ENCODE results near the gene CDC23. TPM values are rescaled to one million over a fixed set of nuclear protein-coding genes. Genes with fewer than 3 reads are reported as not detected.
A peak's percentile ranks its signal among the peaks of the same experiment; 100 is the strongest.

The CDC23 gene
- total RNA-seq, 2 donors from 2014 or later, result 12.4 to 18.2 TPM

DNA sequence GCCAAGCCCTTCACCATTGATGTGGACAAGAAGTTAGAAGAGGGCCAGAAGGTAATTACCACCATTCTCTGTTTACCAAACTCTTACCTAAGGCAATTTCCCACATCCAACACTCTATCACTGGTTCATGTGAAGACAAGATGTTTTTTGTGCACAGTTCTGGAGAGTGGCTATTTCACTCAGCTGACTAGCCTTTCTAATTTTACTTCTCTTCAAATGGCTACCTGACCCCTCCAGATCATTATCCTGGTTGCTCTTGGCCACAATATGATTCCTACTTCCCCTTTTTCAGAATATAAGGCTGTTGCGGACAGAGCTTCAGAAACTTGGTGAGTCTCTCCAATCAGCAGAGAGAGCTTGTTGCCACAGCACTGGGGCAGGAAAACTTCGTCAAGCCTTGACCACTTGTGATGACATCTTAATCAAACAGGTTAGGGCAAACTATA lies 27.1 kb downstream of the CDC23 start:
- Mint-ChIP-seq H3K4me3 (no peak overlapping the region), H3K27me3 (no peaks in the 10 kb centered on the region), H3K4me1 (no peaks in the 10 kb centered on the region), H3K27ac (peak overlapping the region; percentile 45), H3K36me3 (ENCODE audit: low read depth) (peaks cover 3% of the 10 kb centered on the region)
- no peaks in the 10 kb centered on the region for H3K9me3 ChIP-seq (ENCODE audit: control insufficient read depth, low read length, poor library complexity, severe bottlenecking)
- DNase-seq (no peak), ATAC-seq (no peak)

GRCh38 chr5:138182808-138183207 lies 30.3 kb downstream of the CDC23 start:
- peaks cover 2% of the 10 kb centered on the region for H3K4me1 Mint-ChIP-seq
- H3K4me3 Mint-ChIP-seq, result no peak overlapping the region
- no peaks in the 10 kb centered on the region for H3K36me3 Mint-ChIP-seq (ENCODE audit: low read depth)
- DNase-seq, result no peak
- H3K27me3 Mint-ChIP-seq, result no peaks in the 10 kb centered on the region
- no peaks in the 10 kb centered on the region for H3K9me3 ChIP-seq (ENCODE audit: control insufficient read depth, low read length, poor library complexity, severe bottlenecking)
- no peak for ATAC-seq
- H3K27ac Mint-ChIP-seq, result no peak overlapping the region

DNA sequence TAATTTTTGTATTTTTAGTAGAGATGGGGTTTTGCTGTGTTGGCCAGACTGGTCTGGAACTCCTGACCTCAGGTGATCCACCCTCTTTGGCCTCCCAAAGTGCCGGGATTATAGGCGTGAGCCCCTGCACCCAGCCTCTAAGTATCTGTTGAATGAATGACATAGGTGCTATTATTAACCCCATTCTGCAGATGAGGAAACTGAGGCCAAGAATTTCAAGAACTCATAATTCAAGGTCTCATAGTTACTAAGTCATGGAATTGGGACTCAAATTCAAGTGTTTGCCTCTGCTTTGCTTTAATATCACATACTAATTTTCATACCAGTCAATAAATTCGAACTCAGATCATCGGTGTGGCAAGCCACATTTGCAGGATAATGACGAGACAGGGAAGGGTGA lies 32.3 kb downstream of the CDC23 start:
- H3K27me3 Mint-ChIP-seq, result no peaks in the 10 kb centered on the region
- H3K27ac Mint-ChIP-seq, result peak overlapping the region; percentile 34
- H3K36me3 Mint-ChIP-seq (ENCODE audit: low read depth), result no peaks in the 10 kb centered on the region
- ATAC-seq (no peak), DNase-seq (no peak)
- H3K4me3 Mint-ChIP-seq, result no peak overlapping the region
- H3K4me1 Mint-ChIP-seq, result peaks cover 8% of the 10 kb centered on the region
- H3K9me3 ChIP-seq (ENCODE audit: control insufficient read depth, low read length, poor library complexity, severe bottlenecking), result no peaks in the 10 kb centered on the region

DNA sequence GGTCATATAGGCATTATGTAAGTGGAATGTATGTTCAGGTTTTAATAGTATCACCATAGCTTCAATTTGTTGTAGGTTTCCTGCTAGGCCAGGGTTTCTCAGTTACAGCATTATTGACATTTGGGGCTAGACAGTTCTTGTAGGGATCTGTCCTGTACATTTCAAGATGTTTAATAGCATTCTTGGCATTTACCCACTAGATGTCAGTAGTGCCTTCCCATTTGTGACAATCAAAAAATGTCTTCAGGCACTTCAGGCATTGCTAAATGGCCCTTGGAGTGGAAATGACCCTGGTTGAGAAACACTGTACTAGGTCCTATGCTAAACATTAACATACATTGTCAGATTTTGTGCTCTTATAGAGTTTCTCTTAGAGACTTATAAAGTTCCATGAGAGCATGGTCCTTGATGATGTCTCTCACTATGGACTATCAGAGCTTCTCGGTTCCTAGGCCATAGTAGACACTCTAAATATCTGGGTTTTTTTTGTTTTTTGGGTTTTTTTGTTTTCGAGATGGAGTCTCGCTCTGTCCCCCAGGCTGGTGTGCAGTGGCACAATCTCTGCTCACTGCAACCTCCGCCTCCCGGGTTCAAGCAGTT lies 32.8 kb downstream of the CDC23 start:
- Mint-ChIP-seq H3K4me1 (peaks cover 8% of the 10 kb centered on the region), H3K27ac (no peak overlapping the region), H3K4me3 (no peak overlapping the region), H3K36me3 (ENCODE audit: low read depth) (no peaks in the 10 kb centered on the region), H3K27me3 (no peaks in the 10 kb centered on the region)
- no peak for DNase-seq
- no peaks in the 10 kb centered on the region for H3K9me3 ChIP-seq (ENCODE audit: control insufficient read depth, low read length, poor library complexity, severe bottlenecking)
- no peak for ATAC-seq

- Mint-ChIP-seq H3K4me1 (peaks cover 8% of the 10 kb centered on the region), H3K4me3 (no peak overlapping the region), H3K36me3 (ENCODE audit: low read depth) (no peaks in the 10 kb centered on the region), H3K27me3 (no peaks in the 10 kb centered on the region), H3K27ac (no peak overlapping the region)
- H3K9me3 ChIP-seq (ENCODE audit: control insufficient read depth, low read length, poor library complexity, severe bottlenecking), result no peaks in the 10 kb centered on the region
- DNase-seq, result no peak
- ATAC-seq, result no peak
Observed at GRCh38 chr5:138179277-138179857, 33.8 kb downstream of the CDC23 start.

DNA sequence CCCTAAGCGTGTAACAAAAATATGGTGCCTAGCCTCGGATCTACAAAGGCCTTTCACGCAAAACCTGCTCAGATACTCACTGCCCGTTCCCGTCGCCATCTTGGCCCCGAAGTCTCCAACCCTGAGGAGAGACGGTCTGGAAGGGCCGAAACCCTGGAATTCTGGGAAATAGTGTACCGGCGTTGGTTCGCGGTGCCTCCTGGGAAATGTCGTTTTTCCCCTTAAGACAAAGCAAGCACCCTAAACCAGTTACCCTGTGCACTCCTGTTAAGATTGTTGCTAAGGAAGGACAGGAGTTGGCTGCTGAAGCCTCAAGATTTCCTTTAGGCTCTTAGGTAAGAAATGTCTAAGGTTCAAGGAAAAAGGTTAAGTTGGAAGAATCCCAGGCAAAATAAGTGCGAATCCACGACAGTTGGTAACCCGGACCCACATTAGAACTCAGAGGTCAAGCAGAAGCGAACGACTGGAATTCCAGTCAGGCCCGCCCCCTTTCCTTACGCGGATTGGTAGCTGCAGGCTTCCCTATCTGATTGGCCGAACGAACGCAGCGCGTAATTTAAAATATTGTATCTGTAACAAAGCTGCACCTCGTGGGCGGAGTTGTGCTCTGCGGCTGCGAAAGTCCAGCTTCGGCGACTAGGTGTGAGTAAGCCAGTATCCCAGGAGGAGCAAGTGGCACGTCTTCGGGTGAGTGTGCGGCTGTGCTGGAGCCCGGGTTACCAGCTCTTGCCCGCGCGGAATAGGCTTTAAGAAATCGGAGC lies 34.4 kb downstream of the CDC23 start, which contains the start of the genes BRD8 and KIF20A:
BRD8 (minus strand) TSS at position 115 of the 761 bp plus-strand sequence; CDS start at position 99, 16 bp downstream.
KIF20A (plus strand) TSS at position 597 of the 761 bp plus-strand sequence. CDS start 569 bp downstream, outside the sequence.
- peaks cover 8% of the 10 kb centered on the region for H3K4me1 Mint-ChIP-seq
- H3K4me3 Mint-ChIP-seq, result no peak within 1 kb of the TSS
- no peak within 1 kb of the TSS for H3K27ac Mint-ChIP-seq
- H3K36me3 Mint-ChIP-seq (ENCODE audit: low read depth), result no peaks in the 10 kb centered on the region
- no peaks in the 10 kb centered on the region for H3K9me3 ChIP-seq (ENCODE audit: control insufficient read depth, low read length, poor library complexity, severe bottlenecking)
- no peaks in the 10 kb centered on the region for H3K27me3 Mint-ChIP-seq
- peak; percentile 90 for ATAC-seq
- DNase-seq, result peak; percentile 70 to 79 (median 78)

DNA sequence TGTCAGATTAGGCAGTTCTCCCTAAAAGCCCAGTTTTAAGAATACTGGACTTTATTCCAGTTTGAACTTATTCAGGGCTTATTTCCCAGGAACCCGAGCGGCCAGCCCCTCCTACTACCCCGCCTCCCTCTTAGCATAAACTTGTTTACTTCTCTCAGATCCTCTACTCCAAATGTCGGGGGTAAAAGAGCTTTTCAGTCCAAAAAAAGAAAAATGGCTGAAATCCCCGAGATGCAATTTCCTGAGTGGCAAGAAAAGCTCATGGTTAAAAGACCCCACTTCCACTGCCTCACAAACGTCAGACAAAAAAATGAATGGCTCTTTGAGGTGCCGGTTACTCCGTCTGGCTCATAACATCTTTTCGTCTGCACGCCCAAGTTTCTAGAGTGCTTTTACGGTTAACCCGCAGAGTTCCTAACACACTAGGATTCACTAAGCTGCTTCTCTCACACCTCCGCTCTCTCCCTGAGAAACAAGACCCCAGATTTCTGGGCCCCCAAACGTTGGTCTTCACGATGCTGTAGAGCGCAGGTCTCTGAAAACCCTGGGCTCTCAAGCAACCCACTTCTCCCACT lies 35.1 kb downstream of the CDC23 start:
- no peaks in the 10 kb centered on the region for H3K36me3 Mint-ChIP-seq (ENCODE audit: low read depth)
- ATAC-seq, result peak; percentile 19
- H3K9me3 ChIP-seq (ENCODE audit: control insufficient read depth, low read length, poor library complexity, severe bottlenecking), result no peaks in the 10 kb centered on the region
- no peak overlapping the region for H3K27ac Mint-ChIP-seq
- DNase-seq, result no peak
- peaks cover 11% of the 10 kb centered on the region for H3K4me1 Mint-ChIP-seq
- H3K4me3 Mint-ChIP-seq, result no peak overlapping the region
- no peaks in the 10 kb centered on the region for H3K27me3 Mint-ChIP-seq

- ATAC-seq, result no peak
- no peak overlapping the region for H3K27ac Mint-ChIP-seq
- no peaks in the 10 kb centered on the region for H3K9me3 ChIP-seq (ENCODE audit: control insufficient read depth, low read length, poor library complexity, severe bottlenecking)
- peaks cover 6% of the 10 kb centered on the region for H3K4me1 Mint-ChIP-seq
- no peak overlapping the region for H3K4me3 Mint-ChIP-seq
- H3K27me3 Mint-ChIP-seq, result no peaks in the 10 kb centered on the region
- DNase-seq, result no peak
- H3K36me3 Mint-ChIP-seq (ENCODE audit: low read depth), result peaks cover 17% of the 10 kb centered on the region
Observed at GRCh38 chr5:138170299-138170698, 42.8 kb downstream of the CDC23 start.

GRCh38 chr5:138169124-138169523 lies 44.0 kb downstream of the CDC23 start:
- Mint-ChIP-seq H3K36me3 (ENCODE audit: low read depth) (peaks cover 26% of the 10 kb centered on the region), H3K4me1 (peaks cover 13% of the 10 kb centered on the region), H3K27ac (no peak overlapping the region), H3K4me3 (no peak overlapping the region), H3K27me3 (no peaks in the 10 kb centered on the region)
- no peaks in the 10 kb centered on the region for H3K9me3 ChIP-seq (ENCODE audit: control insufficient read depth, low read length, poor library complexity, severe bottlenecking)
- DNase-seq, result no peak
- ATAC-seq, result no peak

- Mint-ChIP-seq H3K4me3 (no peak overlapping the region), H3K36me3 (ENCODE audit: low read depth) (peaks cover 32% of the 10 kb centered on the region), H3K4me1 (peaks cover 15% of the 10 kb centered on the region), H3K27ac (no peak overlapping the region), H3K27me3 (no peaks in the 10 kb centered on the region)
- H3K9me3 ChIP-seq (ENCODE audit: control insufficient read depth, low read length, poor library complexity, severe bottlenecking), result no peaks in the 10 kb centered on the region
- no peak for DNase-seq
- ATAC-seq, result no peak
Observed at GRCh38 chr5:138163721-138164120, 49.4 kb downstream of the CDC23 start.

DNA sequence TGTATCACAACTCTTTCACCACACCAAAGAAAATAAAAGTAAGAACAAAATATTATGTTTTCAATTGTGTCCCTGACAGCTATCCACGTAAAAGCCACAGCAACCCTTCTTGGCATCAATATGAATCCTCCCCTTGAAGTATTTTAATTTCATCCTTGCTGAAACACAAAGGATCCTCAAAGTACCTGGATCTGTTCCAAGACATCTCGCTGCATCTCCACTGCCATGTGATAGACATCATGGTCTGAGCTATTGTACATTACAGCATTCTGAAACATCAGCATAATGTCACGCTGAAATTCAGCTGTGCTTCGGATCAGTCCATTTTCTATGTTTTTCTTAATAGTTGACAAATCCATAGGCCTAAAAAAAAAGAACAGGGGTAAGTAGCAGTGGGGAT lies 52.4 kb downstream of the CDC23 start:
- no peaks in the 10 kb centered on the region for H3K9me3 ChIP-seq (ENCODE audit: control insufficient read depth, low read length, poor library complexity, severe bottlenecking)
- Mint-ChIP-seq H3K4me3 (no peak overlapping the region), H3K27ac (no peak overlapping the region), H3K27me3 (no peaks in the 10 kb centered on the region), H3K36me3 (ENCODE audit: low read depth) (peaks cover 35% of the 10 kb centered on the region), H3K4me1 (peaks cover 13% of the 10 kb centered on the region)
- no peak for DNase-seq
- ATAC-seq, result no peak

DNA sequence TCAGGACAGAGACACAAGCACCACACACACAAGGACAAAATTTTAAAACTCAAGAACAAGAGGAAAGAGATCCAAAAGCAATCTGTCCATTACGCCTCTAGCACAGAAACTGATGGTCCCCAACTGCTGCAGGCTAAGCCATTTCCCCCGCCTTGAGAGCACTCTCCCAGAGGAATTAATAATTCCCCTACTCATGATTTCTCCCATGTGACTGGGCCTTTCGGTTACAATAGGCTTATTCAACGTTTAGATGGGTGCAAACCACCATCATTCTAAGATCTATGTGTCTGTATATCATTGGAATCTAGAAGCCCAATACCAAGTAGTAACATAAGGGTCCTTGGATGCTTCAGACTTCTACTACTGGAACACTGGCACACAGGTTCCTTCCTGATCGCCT lies 53.5 kb downstream of the CDC23 start:
- no peaks in the 10 kb centered on the region for H3K9me3 ChIP-seq (ENCODE audit: control insufficient read depth, low read length, poor library complexity, severe bottlenecking)
- H3K4me3 Mint-ChIP-seq, result no peak overlapping the region
- no peak for DNase-seq
- H3K4me1 Mint-ChIP-seq, result peaks cover 8% of the 10 kb centered on the region
- no peak for ATAC-seq
- H3K27ac Mint-ChIP-seq, result no peak overlapping the region
- H3K27me3 Mint-ChIP-seq, result no peaks in the 10 kb centered on the region
- peaks cover 29% of the 10 kb centered on the region for H3K36me3 Mint-ChIP-seq (ENCODE audit: low read depth)

DNA sequence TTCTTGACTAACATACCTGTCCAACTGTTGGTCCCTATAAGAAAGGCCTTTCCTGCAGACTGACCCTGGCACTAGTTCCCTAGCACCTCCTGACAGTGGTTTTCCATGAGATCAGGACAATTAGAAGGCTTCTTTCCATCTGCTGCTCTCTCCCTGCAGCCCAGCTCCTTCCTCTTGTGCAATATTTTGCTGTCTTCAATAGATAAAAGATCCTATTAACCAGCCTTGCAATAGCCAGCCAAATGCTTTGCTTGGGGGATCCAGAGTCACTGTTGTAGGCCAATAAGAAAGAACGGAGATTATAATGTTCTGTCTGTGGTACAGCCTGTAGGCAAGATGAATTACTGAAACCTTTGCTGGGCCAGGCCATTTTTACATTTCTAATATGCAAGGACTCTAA lies 55.5 kb downstream of the CDC23 start:
- H3K9me3 ChIP-seq (ENCODE audit: control insufficient read depth, low read length, poor library complexity, severe bottlenecking), result no peaks in the 10 kb centered on the region
- H3K27me3 Mint-ChIP-seq, result no peaks in the 10 kb centered on the region
- peaks cover 18% of the 10 kb centered on the region for H3K36me3 Mint-ChIP-seq (ENCODE audit: low read depth)
- H3K27ac Mint-ChIP-seq, result no peak overlapping the region
- DNase-seq (no peak), ATAC-seq (no peak)
- no peak overlapping the region for H3K4me3 Mint-ChIP-seq
- peaks cover 5% of the 10 kb centered on the region for H3K4me1 Mint-ChIP-seq

Measured in T-helper 17 cell (primary cell).